LNCaP clone FGC (cell line): ENCODE data around the gene TNFRSF14.
"Not testable (repeated sequence)": the region's sequence is repeated elsewhere in the genome, so short reads cannot be mapped to it uniquely, and the experiment has no call there.

Experiments used
- DNase-seq: peaks from one replicate; pipeline ENCODE4 v3.0.0-alpha.2; 2011; ENCODE audit warnings: low read depth
- H3K4me3 ChIP-seq: 2 replicates; pipeline ENCODE4 v1.5.1; 2011; ENCODE audit warnings: mild to moderate bottlenecking, low read depth, low read length, control low read depth
- TF ChIP-seq, protein P1 (sequence below): IDR thresholded peaks from 2 replicates; pipeline ENCODE4 v1.5.1; 2012; ENCODE audit warnings: mild to moderate bottlenecking; ENCODE audit not compliant: control insufficient read depth, insufficient read depth; ENCODE audit errors: extremely low read depth

TNFRSF14 gene

GRCh38 chr1:2571348-2571747 lies 15.2 kb downstream of the TNFRSF14 start:
- H3K4me3 ChIP-seq = no peak overlapping the region
- TF ChIP-seq, protein P1, sequence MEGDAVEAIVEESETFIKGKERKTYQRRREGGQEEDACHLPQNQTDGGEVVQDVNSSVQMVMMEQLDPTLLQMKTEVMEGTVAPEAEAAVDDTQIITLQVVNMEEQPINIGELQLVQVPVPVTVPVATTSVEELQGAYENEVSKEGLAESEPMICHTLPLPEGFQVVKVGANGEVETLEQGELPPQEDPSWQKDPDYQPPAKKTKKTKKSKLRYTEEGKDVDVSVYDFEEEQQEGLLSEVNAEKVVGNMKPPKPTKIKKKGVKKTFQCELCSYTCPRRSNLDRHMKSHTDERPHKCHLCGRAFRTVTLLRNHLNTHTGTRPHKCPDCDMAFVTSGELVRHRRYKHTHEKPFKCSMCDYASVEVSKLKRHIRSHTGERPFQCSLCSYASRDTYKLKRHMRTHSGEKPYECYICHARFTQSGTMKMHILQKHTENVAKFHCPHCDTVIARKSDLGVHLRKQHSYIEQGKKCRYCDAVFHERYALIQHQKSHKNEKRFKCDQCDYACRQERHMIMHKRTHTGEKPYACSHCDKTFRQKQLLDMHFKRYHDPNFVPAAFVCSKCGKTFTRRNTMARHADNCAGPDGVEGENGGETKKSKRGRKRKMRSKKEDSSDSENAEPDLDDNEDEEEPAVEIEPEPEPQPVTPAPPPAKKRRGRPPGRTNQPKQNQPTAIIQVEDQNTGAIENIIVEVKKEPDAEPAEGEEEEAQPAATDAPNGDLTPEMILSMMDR = no peak
- DNase-seq = no peak

DNA sequence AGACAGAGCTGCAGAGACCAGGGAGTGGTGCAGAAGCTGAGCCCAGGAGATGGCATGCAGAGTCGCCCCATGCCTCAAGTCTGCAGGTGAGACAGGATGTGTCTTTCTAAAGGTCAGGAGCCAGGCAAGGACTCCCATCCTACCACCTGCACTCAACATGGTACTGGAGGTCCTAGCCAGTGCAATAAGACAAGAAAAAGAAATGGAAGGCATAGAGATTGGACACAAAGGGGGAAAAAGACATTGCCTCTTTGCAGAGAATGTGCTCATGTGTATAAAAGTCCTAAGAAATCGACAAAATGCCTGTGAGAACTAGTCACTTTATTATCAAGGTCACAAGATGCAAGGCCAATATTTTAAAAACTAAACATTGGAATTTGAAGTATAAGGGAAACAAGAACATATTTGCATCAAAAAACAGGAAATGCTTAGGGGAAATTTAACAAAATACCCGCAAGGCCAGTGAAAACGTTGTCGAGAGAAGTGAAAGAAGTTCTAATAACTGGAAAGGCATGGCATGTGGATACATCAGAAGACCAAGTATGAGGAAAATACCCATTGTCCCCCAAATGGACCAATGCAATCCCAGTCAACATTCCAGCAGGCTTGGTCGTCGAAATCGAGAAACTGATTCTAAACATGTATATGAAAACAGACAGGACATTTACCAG lies 17.2 kb downstream of the TNFRSF14 start:
- TF ChIP-seq, protein P1 = no peak
- H3K4me3 ChIP-seq = no peak overlapping the region
- DNase-seq = no peak

GRCh38 chr1:2574350-2574749 lies 18.2 kb downstream of the TNFRSF14 start:
- no peak overlapping the region for H3K4me3 ChIP-seq
- DNase-seq = no peak
- TF ChIP-seq, protein P1 = no peak

DNA sequence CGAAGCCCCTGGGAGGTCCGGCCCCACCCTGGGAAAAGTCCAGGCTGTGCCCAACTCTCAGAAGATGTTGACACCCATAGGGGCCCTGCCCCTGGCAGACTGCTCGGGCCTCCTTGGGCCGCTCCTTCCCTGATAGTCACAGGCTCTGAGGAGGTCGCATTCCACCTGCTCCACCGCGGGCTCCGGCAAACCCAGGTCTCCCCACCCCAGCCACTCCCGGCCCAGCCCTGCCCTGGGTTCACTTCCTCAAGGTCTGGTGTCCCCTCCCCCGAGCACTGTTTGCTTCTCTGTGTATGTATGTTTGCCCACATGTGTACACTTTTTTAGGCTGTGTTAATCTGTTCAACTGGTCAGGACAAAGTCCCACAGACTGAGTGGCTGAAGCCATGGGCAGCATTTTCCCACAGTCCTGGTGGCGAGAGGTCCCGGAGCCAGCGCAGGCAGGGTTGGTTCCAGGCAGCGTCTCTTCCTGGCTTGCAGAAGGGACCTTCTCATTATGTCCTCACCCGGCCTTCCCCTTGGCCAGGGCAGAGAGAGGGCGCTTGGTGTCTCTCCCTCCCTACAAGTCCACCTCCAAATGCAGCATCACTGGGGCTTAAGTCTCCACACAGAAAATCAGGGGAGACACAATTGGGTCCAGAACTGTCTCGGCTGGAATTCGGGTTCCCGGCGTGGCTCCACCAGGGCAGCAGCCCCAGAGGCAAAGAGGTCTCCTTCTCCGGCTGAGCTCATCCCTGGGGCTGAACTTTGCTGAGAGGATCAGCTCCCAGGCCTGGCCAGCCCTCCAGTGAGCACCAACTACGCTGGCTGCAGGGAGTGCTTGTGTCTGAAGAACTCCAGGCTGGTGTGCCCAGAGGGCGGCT lies 19.9 kb downstream of the TNFRSF14 start:
- DNase-seq = no peak
- TF ChIP-seq, protein P1 = no peak
- no peak overlapping the region for H3K4me3 ChIP-seq

- not testable (repeated sequence) for H3K4me3 ChIP-seq, DNase-seq
These were observed 21.4 kb downstream of the TNFRSF14 start for GRCh38 chr1:2577565-2578075.

DNA sequence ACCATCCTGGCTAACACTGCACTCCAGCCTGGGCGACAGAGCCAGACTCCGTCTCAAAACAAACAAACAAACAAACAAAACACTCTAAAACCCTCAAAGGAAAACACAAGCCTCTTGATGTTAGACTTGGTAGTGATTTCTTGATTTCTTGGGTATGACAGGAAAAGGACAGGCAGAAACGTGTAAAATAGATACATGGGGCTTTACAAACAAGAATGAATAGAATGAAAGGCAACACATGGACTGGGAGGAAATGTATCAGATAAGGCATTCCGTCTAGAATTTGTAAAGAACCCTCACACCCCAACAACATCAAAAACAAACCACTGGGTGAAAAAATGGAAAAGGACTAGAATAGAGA lies 22.6 kb downstream of the TNFRSF14 start:
- H3K4me3 ChIP-seq = no peak overlapping the region
- TF ChIP-seq, protein P1 = no peak
- no peak for DNase-seq

DNA sequence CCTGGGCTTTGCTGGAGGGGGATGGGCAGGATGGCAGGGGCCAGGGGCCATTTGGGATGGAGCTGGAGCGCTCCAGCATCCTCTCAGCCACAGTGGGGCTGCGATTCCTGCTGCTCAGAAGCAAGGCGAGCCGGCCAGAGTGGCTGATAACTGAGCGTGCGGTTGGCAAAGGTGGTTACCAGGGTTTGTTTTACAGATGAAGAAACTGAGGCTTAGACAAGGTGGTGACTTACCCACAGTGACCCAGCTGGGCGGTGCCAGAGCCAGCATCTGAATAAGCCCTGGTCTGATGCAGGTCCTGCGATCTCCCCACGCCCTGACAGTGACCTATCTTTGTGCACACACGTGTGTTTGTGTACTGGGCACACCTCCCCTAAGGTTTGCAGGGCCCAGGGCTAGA lies 24.5 kb downstream of the TNFRSF14 start:
- TF ChIP-seq, protein P1 = no peak
- no peak overlapping the region for H3K4me3 ChIP-seq
- DNase-seq = no peak
